ENCODE measurements around the gene WDCP.

DNA sequence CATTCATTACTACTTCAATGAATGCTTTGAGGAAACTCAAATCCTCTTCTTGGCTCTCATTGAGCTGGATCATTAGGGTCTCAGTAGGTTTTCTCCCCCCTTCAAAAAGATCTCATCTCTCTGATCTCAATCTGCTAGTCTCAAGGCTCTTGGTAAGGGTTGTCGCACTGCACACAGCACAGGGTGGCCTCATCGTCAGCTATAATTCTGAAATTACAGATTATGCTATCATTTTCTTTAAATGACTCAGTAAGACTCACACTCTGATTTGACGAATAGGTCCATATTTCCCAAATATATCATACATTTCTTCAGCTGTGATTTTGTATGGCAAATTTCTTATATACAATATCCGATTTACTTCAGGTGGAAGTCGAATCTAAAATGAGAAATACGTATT, 26.6 kb upstream of the WDCP start:
- TF ChIP-seq MAX (IDR thresholded peaks at IDR 0.05) (no peak), TAF1 (IDR thresholded peaks at IDR 0.05; ENCODE audit: low read depth) (no peak), EP300 (IDR thresholded peaks at IDR 0.05; ENCODE audit: borderline replicate concordance) (no peak), FOXM1 (IDR thresholded peaks at IDR 0.05; ENCODE audit: borderline replicate concordance, low read depth) (no peak), CREB1 (IDR thresholded peaks at IDR 0.05; ENCODE audit: low read depth) (no peak), TCF12 (IDR thresholded peaks at IDR 0.05; ENCODE audit: low read depth) (no peak), CEBPB (IDR thresholded peaks at IDR 0.05) (no peak), RAD21 (IDR thresholded peaks at IDR 0.05; ENCODE audit: low read depth) (no peak), YY1 (IDR thresholded peaks at IDR 0.05; ENCODE audit: low read depth) (no peak)
- TF ChIP-seq, protein P1, sequence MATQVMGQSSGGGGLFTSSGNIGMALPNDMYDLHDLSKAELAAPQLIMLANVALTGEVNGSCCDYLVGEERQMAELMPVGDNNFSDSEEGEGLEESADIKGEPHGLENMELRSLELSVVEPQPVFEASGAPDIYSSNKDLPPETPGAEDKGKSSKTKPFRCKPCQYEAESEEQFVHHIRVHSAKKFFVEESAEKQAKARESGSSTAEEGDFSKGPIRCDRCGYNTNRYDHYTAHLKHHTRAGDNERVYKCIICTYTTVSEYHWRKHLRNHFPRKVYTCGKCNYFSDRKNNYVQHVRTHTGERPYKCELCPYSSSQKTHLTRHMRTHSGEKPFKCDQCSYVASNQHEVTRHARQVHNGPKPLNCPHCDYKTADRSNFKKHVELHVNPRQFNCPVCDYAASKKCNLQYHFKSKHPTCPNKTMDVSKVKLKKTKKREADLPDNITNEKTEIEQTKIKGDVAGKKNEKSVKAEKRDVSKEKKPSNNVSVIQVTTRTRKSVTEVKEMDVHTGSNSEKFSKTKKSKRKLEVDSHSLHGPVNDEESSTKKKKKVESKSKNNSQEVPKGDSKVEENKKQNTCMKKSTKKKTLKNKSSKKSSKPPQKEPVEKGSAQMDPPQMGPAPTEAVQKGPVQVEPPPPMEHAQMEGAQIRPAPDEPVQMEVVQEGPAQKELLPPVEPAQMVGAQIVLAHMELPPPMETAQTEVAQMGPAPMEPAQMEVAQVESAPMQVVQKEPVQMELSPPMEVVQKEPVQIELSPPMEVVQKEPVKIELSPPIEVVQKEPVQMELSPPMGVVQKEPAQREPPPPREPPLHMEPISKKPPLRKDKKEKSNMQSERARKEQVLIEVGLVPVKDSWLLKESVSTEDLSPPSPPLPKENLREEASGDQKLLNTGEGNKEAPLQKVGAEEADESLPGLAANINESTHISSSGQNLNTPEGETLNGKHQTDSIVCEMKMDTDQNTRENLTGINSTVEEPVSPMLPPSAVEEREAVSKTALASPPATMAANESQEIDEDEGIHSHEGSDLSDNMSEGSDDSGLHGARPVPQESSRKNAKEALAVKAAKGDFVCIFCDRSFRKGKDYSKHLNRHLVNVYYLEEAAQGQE (IDR thresholded peaks at IDR 0.05; ENCODE audit: low read depth), result no peak

Measured in Ishikawa (cell line).